Stimulated activated CD4-positive, alpha-beta T cell treated with anti-CD3 and anti-CD28 coated beads, TNF-alpha, amount 100 ng/mL, for 48 hours (primary cell): Measurements from ENCODE around the gene ANKRD45.
"Not testable (repeated sequence)": the region's sequence is repeated elsewhere in the genome, so short reads cannot be mapped to it uniquely, and the experiment has no call there.

Experiments used
- DNase-seq, 3 donors: peaks; one replicate each; pipeline ENCODE4 v3.0.0-alpha.2; 2020; ENCODE audit warnings: low read depth in 3 of 3

ANKRD45 gene

GRCh38 chr1:173572201-173572873, 97.3 kb downstream of the ANKRD45 start:
- DNase-seq: no peak

- peak in 1 of 3 donors; percentile 2 for DNase-seq
Observed at GRCh38 chr1:173570370-173571007, 99.2 kb downstream of the ANKRD45 start.

DNA sequence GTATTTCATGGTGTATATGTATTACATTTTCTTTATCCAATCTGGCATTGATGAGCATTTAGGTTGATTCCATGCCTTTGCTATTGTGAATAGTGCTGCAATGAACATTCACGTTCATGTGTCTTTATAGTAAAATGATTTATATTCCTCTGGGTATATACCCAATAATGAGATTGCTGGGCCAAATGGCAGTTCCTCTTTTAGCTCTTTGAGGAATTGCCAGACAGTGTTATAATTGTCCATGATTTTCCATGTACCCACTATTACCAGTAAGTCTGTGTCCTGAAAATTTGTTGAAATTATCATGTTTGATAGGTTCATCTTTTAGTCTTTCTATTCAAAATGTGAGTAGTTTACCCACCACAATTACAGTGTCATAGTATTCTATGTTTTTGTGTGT, 101.2 kb downstream of the ANKRD45 start:
- DNase-seq: no peak

DNA sequence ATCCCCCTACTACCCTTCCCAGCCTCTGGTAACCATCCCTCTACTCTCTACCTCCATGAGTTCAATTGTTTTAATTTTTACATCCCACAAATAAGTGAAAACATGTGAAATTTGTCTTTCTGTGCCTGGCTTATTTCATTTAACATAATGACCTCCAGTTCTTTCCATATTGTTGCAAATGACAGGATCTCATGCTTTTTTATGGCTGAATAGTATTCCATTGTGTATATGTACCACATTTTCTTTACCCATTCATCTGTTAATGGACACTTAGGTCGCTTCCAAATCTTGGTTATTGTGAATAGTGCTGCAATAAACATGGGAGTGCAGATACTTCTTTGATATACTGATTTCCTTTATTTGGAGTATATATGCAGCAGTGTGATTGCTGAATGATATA, 105.8 kb downstream of the ANKRD45 start:
- not testable (repeated sequence) for DNase-seq

DNA sequence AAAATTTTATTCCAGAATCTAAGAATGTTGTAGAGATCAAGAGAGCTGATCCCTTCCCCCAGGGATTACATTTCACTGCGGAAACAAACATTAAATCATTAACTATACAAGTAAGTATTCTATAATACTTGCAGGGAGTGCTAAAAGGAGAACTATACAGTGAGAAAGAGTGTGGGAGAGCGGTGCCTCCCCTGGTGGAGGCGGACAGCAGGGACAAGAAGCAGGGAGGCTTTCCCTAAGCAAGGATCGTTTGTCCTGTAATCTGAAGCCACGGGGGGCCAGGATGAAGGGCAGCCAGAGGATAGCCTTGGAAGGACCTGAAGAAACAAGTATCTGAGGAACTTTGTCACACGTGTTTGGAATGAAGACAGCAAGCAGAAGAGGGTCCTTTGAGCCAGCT, 106.8 kb downstream of the ANKRD45 start:
- DNase-seq: no peak

DNA sequence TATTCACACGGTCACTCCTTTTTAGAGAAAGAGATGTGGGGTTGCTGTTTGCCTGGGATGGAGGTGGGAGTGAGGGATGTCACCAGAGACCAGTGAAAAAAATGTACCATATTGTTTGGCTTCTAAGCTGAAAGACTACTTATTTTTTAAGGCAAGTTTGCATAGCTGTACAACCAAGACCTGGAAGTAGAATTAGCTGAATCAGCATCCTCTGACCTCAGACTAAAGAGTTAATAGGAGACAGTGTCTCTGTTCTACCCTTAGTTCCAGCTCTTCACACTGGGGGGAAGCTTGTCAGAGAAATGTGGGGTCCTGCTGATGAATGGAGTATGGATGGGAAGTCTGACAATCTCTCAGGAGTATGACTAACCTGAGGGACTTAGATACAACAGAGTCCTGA, 108.4 kb downstream of the ANKRD45 start:
- DNase-seq: no peak

- no peak for DNase-seq
Observed at GRCh38 chr1:173560285-173560880, 109.3 kb downstream of the ANKRD45 start.
